GM21619 (cell line): ENCODE data around the gene UBE2U.
"Not testable (repeated sequence)": the region's sequence is repeated elsewhere in the genome, so short reads cannot be mapped to it uniquely, and the experiment has no call there.

Experiments used
- ATAC-seq: cut with Tn5 transposase; IDR thresholded peaks from one replicate; pipeline ENCODE4 v1.9.1; 2021; ENCODE audit not compliant: unreplicated experiment

Gene UBE2U

DNA sequence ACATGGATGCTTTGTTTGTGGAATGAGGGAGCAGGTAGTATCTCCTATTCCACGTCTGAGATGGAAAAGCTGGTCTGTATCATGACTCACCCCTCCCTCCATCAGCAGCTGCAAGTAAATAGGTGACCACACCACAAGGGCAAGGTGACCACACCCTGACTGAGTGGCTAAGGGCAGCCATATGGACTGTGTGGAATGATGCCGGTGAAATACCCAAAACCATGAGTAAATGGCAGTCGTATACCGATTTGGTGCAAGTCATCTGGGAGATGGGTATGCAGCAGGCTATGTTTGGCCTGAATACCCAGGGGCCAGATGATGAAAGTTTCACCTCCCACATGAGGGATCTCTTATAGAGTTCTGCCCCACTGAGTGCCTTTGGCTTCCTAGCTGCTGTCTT is 15.8 kb upstream of the UBE2U start:
- ATAC-seq: no peak

DNA sequence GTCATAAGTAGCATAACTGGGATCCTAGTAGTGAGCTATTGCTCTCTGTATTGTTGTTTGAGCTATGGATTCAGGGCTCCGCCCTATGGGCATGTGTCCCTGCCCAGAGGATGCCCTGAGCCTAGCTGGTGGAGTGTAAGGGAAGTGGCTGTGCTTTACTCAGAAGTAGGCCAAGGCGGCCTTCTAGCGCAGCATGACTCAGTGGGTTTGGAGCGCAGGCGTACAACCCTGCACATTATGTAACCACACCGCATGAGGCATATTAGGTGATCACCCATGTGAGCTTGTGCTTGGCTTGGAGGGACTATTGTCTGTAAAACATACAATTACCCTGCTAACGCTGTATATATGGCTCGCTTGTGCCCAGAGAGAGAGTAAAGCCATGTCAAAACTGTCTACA is 11.1 kb upstream of the UBE2U start:
- ATAC-seq: no peak

GRCh38 chr1:64194168-64195080 is 9.0 kb upstream of the UBE2U start:
- no peak for ATAC-seq

DNA sequence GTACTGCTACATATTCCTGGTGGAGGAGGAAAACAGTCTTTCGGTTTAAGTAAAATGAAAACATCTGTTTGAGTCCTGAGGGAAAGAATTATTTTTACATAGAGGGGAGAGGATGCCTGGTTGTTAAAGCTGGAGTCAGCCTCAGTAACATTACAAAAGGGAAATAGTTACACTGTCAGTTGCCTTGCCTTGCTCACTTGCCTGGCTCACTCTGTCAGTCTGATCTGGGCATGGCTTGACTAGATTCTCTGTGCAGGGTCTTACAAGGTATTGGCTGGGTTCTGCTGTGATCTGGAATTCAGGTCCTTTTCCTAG is 8.4 kb upstream of the UBE2U start:
- no peak for ATAC-seq

- no peak for ATAC-seq
These were observed 7.2 kb upstream of the UBE2U start for GRCh38 chr1:64196074-64196870.

DNA sequence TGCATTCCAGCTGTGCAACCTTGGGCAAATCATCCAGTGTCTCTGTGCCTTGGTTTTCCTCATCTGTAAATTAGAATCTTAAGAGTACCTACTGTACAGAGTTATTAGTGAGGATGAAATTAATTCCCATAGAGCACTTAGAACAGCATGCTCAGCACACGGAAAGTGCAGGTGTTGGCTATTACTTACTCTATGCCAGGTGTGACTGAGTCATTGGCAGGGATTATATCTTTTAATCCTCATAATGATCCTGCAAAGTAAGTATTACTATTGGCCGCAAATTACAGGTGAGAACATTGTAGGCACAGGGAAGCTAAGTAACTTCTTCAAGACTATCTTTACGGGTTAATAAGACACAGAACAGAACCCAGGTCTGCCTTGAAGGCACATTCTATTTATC is 6.3 kb upstream of the UBE2U start:
- no peak for ATAC-seq

GRCh38 chr1:64199154-64199553 is 4.3 kb upstream of the UBE2U start:
- no peak for ATAC-seq

DNA sequence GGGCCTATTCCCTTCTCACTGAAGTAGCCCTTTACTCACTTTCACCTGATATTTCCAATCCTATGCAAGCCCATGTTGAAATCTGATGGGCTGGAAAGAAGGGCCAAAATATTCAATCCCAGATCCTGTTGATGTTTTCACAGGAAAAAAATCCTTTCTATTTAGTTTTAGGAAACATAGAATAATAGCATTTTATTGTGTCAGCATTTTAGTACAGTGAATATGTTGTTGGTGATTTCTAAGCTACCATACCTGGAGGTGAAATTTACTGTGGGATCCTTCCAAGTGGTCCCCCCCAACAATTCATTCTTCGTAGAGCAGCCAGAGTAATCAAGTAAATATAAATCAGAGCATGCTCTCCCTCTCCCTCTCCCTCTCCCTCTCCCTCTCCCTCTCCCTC is 3.4 kb upstream of the UBE2U start:
- no peak for ATAC-seq

- ATAC-seq: no peak
These were observed 5.8 kb downstream of the UBE2U start for GRCh38 chr1:64209221-64209620.

DNA sequence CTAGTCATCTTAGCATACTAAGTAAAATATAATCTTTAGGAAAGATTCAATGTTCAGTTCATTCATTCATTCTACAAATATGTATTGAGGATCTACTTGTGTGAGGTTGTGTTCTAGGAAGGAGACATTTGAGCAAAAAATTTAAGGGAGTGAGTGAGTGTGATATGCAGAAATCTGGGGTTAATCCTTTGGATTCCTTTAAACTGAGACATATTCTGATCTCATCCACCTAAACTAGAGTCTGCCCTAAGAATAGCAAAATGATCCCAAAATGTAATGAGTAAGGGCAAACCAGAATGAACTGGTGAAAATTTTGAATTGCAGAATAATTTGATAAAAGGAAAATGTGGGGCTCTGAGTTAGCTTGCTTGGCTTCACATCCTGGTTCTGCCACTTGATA is 8.6 kb downstream of the UBE2U start:
- no peak for ATAC-seq

GRCh38 chr1:64215576-64215975 is 12.2 kb downstream of the UBE2U start:
- ATAC-seq: no peak

- no peak for ATAC-seq
These were observed 16.8 kb downstream of the UBE2U start for GRCh38 chr1:64220241-64220640.

DNA sequence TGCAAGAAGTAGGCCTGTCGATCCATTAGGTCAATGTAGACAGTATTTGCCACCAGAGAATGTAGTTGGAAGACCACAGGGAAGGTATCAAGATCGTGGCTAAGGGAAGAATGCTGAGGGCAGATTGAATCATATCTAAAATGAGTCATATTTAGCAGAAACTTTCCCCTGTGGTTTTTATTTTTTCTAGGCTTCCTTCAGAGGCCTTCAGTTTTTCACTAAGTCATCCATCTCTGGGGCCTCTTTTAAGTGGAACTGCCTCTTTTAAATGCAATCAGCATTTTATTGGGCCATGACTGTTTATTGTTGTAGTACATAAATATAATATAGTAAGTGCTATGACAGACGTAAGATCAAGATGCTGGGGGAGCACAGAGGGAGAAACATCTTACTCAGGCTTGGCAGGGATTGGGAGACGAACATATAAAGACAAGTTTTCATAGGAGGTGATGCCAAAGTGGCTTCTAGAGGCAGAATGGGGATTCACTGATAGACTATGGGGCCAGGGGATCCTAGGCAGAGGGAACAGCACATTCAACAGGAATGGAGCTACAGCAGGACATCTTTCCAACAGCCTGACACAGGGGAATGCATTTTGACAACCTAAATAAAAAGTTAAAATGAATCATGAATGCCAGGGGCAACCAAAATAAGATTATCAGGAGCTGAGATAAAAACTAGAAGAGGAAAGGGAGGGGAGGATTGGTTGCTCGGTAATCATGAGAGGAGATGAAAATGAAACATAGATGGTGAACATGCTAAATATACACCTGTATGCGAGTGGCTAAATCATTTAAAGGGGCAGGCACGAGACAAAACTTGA is 20.1 kb downstream of the UBE2U start:
- ATAC-seq: peak; percentile 81

DNA sequence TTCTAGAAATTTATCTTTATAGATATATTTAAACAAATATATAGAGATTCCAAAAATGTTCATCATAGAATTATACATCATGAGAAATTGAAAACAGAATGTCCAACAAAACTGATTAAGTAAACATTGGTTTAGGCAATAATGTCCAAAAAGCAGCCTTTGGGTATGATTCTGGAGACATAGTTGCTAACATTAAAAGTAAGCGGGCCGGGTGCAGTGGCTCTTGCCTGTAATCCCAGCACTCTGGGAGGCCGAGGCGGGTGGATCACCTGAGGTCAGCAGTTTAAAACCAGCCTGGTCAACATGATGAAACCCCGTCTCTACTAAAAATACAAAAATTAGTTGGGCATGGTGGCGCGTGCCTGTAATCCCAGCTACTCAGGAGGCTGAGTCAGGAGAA is 20.8 kb downstream of the UBE2U start:
- not testable (repeated sequence) for ATAC-seq

DNA sequence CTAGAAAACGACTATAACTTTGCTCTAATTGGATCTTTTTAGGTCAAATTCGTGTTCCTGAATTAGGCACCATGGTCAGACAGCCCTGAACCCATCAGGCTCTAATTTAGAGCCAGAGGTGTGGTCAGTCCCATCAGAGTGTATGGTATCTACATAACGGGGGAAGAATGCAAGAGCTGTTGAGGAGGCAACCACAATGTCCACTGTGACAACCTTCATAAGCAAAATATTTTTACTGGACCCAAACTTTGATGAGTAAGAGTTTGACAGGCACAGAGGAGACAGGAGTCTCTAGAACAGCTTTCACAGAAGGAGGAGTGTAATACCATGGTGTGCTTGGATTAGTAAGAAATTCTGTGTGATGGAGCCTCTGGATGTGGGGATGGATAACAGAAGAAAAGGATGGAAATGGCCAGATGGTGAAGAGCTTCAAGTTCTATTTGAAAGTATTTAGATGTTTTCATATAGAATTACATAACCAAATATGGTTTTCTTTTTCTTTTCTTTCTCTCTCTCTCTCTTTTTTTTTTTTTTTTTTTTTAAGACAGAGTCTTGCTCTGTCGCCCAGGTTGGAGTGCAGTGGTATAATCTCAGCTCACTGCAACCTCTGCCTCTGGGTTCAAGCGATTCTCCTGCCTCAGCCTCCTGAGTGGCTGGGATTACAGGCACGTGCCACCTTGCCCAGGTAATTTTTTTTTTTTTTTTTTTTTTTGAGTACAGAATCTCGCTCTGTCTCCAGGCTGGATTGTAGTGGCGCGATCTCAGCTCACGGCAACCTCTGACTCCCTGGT is 24.9 kb downstream of the UBE2U start:
- ATAC-seq: no peak

- no peak for ATAC-seq
These were observed 25.9 kb downstream of the UBE2U start for GRCh38 chr1:64229307-64229706.

GRCh38 chr1:64231153-64231552 is 27.7 kb downstream of the UBE2U start:
- no peak for ATAC-seq

- no peak for ATAC-seq
These were observed 28.2 kb downstream of the UBE2U start for GRCh38 chr1:64231654-64232053.

DNA sequence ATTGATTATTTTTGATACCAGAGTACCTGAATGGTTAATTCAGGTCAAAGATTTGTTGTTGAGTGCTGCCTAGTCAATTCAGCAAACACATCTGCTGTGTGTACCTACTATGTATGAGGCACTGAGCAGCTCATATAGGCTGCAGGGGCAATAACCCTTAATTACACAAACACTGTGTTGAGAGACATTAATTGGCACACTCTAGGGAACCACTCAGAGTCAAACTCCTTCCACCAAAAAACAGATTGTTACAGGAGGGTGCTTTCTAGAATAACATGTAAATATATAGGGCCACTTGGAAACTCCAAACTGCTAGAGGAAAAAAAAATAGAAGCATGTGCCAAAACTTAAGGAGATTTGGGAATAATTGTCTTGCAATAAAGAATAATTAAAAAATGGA is 31.3 kb downstream of the UBE2U start:
- ATAC-seq: no peak

DNA sequence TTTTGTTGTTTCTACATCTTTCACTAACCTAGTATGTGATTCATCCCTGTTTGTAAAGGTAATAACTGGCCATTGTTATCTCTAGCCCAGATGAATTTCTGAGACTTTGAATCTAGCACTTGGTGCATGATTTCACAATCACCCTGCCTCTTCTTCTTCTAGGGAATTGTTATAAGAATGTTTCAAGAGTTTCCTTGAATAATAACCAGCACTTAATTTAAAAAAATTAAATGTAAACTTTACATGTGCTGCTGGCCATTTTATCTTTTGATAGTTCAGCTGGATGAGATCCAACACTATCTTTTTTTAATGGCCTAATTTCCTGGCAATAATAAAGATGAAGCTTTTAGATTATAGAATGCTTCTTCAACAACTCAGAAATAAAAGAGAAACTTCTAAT is 31.8 kb downstream of the UBE2U start:
- no peak for ATAC-seq

- ATAC-seq: no peak
These were observed 32.5 kb downstream of the UBE2U start for GRCh38 chr1:64235910-64236309.
